ENCODE results near the gene LAMA3.

LAMA3 gene

DNA sequence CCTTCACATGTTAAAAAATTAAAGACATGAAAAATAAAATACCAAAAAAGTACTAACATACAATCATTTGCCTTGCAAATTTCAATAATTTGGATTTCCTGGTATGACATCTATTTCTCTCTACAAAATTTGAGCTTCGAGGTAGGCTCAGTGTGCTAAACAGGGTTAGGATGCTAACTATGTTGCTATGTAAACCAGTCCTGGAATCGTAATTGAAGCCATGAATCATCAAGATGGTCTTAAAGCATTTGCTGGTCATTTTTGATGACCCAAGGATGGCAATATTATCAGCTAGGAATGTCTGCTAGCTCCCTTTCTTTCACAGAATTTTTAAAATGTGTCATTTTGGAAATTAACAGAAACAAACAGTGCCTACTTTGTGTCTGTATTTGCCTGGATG is 217.4 kb downstream of the LAMA3 start:
- H3K4me3 ChIP-seq (replicated peaks in 1 of 2; ENCODE audit: low read depth in 2 of 2, low read length in 2 of 2), result no peak overlapping the region
- no peak for DNase-seq (ENCODE audit: low read depth in 2 of 2)
- TF ChIP-seq, protein P1, sequence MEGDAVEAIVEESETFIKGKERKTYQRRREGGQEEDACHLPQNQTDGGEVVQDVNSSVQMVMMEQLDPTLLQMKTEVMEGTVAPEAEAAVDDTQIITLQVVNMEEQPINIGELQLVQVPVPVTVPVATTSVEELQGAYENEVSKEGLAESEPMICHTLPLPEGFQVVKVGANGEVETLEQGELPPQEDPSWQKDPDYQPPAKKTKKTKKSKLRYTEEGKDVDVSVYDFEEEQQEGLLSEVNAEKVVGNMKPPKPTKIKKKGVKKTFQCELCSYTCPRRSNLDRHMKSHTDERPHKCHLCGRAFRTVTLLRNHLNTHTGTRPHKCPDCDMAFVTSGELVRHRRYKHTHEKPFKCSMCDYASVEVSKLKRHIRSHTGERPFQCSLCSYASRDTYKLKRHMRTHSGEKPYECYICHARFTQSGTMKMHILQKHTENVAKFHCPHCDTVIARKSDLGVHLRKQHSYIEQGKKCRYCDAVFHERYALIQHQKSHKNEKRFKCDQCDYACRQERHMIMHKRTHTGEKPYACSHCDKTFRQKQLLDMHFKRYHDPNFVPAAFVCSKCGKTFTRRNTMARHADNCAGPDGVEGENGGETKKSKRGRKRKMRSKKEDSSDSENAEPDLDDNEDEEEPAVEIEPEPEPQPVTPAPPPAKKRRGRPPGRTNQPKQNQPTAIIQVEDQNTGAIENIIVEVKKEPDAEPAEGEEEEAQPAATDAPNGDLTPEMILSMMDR (IDR thresholded peaks at IDR 0.05; ENCODE audit: low read depth, low read length), result no peak

DNA sequence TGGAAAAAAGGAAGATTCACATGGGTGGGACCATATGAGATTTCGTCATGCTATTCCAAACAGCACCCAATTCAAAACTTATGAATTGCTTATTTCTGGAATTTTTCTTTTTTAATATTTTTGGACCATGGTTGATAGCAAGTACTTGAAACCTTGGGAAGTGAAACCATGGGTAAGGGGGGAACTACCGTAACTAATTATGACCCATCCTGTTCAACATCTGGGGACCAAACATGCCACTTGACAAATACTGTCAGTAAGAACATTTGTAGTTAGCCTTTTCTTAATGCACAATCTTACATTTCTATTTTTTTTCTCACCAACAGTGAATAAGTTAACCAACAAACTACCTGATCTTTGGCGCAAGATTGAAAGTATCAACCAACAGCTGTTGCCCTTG is 219.6 kb downstream of the LAMA3 start:
- H3K4me3 ChIP-seq (replicated peaks in 1 of 2; ENCODE audit: low read depth in 2 of 2, low read length in 2 of 2), result no peak overlapping the region
- TF ChIP-seq, protein P1 (IDR thresholded peaks at IDR 0.05; ENCODE audit: low read depth, low read length), result no peak
- no peak for DNase-seq (ENCODE audit: low read depth in 2 of 2)

DNA sequence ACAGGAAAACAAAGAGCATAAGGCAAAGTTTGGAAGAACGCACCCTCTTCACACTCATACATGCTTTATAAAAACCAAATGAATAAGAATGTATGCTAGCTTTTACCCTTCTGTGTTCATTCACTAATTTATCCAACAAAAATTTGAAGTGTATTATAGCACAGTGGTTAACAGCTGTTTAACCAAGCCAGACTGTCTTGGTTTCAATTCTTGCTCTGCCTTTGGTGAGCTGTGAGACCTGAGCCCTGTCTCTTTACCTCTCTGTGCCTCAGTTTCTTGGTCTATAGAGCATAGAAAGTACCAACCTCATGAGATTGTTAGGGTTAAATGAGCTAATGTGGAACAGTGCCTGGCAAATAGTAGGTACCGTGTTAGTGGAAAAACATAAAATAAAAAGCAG is 220.8 kb downstream of the LAMA3 start:
- H3K4me3 ChIP-seq (replicated peaks in 1 of 2; ENCODE audit: low read depth in 2 of 2, low read length in 2 of 2), result no peak overlapping the region
- no peak for DNase-seq (ENCODE audit: low read depth in 2 of 2)
- TF ChIP-seq, protein P1 (IDR thresholded peaks at IDR 0.05; ENCODE audit: low read depth, low read length), result no peak

DNA sequence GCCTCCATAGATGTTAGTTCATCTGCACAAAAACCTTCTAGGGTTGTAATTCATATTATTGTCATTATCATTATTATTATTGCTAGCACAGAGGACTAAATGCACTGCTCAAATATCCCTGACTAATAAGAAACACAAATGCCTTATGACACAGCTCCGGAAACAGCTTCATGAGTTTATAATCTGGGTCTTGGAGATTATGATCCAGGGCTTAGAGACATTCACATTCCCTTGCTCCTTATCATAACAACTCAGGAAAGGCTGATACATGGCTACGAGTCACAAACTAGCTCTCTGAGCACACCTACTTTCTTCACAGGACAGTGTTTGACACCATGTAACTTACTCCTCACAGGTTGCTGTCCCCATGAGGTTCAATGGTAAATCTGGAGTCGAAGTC is 223.1 kb downstream of the LAMA3 start:
- TF ChIP-seq, protein P1 (IDR thresholded peaks at IDR 0.05; ENCODE audit: low read depth, low read length), result no peak
- DNase-seq (ENCODE audit: low read depth in 2 of 2), result peak in 1 of 2 donors; percentile 69
- no peak overlapping the region for H3K4me3 ChIP-seq (replicated peaks in 1 of 2; ENCODE audit: low read depth in 2 of 2, low read length in 2 of 2)

DNA sequence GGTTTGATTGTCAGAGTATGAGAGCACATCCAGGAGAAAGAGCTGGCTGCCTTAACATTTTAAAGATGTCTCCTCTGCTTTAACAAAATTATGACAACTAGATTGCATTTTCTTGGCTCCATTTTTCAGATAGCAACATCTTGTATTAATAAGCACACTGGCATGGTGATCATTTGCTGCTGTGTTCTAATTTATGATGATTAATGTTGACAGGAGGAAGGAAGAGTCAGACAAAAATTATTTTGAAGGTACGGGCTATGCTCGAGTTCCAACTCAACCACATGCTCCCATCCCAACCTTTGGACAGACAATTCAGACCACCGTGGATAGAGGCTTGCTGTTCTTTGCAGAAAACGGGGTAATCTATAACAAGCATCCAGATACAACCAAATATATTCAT is 227.1 kb downstream of the LAMA3 start:
- TF ChIP-seq, protein P1 (IDR thresholded peaks at IDR 0.05; ENCODE audit: low read depth, low read length), result no peak
- no peak overlapping the region for H3K4me3 ChIP-seq (replicated peaks in 1 of 2; ENCODE audit: low read depth in 2 of 2, low read length in 2 of 2)
- no peak for DNase-seq (ENCODE audit: low read depth in 2 of 2)

DNA sequence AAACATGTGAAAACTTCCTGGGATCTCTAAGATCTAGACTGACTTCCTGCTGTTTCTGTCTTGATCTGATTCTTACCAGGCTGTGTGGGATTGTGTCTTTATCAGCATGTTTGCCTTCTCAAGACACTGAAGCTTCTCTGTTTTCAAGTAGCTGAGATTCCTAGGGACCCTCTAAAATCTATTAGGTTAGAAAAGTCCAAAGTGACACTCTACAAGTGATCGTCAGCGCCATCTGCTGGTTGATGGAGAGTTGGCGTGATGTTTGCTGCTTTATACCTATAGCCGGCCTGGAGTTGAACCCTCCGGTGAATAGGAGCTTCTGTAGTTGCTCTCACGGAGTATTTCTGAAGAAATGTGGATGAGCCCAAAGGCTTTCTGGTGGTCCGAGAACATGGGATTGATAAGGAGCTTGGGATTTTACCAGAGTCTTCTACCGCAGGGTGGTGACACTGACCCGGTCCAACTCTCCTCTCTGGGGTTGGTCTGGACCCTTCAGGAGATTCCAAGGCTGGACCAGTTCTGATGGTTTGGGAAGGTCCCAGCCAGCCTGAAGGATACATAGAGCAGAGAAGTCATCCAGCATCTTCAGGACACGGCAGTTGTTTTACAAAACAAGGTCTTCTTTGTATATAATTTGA is 229.3 kb downstream of the LAMA3 start:
- TF ChIP-seq, protein P1 (IDR thresholded peaks at IDR 0.05; ENCODE audit: low read depth, low read length), result peak; percentile 82
- no peak overlapping the region for H3K4me3 ChIP-seq (replicated peaks in 1 of 2; ENCODE audit: low read depth in 2 of 2, low read length in 2 of 2)
- DNase-seq (ENCODE audit: low read depth in 2 of 2), result peak; percentile 68 to 72

DNA sequence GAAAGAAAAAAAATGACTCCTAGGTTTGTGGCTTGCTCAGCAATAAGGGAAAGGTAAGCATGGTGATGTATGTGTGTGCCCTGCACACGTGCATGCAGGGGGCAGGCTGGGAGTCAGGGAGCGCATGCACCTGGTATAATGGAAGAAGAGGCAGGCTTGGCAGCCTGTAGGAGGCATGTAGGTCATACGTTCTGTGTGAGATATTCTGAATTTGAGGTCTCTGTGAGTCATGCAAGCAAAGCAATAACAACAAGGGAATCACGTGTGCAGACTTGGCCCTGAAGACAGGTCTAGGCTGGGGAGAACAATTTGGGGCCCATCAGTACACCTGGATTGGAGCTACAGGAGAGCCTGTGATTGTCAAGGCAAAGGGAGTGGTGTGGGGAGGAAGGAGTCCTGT is 230.8 kb downstream of the LAMA3 start:
- no peak overlapping the region for H3K4me3 ChIP-seq (replicated peaks in 1 of 2; ENCODE audit: low read depth in 2 of 2, low read length in 2 of 2)
- TF ChIP-seq, protein P1 (IDR thresholded peaks at IDR 0.05; ENCODE audit: low read depth, low read length), result no peak
- peak in 1 of 2 donors; percentile 33 for DNase-seq (ENCODE audit: low read depth in 2 of 2)
